ENCODE data around the gene TRIO.

TRIO gene

GRCh38 chr5:14328144-14328543, 185.0 kb downstream of the TRIO start:
- H2BK5ac ChIP-seq (ENCODE audit: low read depth, low read length, poor library complexity), result no peak overlapping the region
- no peak overlapping the region for H3K4ac ChIP-seq (ENCODE audit: low read depth, low read length)
- H3K79me1 ChIP-seq (ENCODE audit: low read length), result no peaks in the 10 kb centered on the region
- DNase-seq, result no peak
- H3K4me3 ChIP-seq (ENCODE audit: low read depth, low read length), result no peak overlapping the region
- H2BK120ac ChIP-seq (ENCODE audit: insufficient read depth, low read length, poor library complexity), result no peak overlapping the region
- no peaks in the 10 kb centered on the region for H3K79me2 ChIP-seq (ENCODE audit: control insufficient read depth, insufficient read depth, low read length, poor library complexity)
- no peak overlapping the region for H4K12ac ChIP-seq (ENCODE audit: low read depth, low read length)
- H4K91ac ChIP-seq (ENCODE audit: low read depth, low read length), result no peak overlapping the region
- H3K23ac ChIP-seq (ENCODE audit: low read length), result no peak overlapping the region
- H4K8ac ChIP-seq (ENCODE audit: low read depth, low read length), result no peak overlapping the region
- H3K4me2 ChIP-seq (ENCODE audit: low read length), result no peak overlapping the region
- no peaks in the 10 kb centered on the region for H3K9me3 ChIP-seq (ENCODE audit: insufficient read depth, low read depth, low read length)
- no CpG with 5 or more reads among the region's 14 CpGs for WGBS (ENCODE audit: extremely low coverage, insufficient coverage, insufficient read length)
- no peak overlapping the region for H2AK5ac ChIP-seq (ENCODE audit: low read length)
- H3K36me3 ChIP-seq (ENCODE audit: control insufficient read depth in 1 of 2, insufficient read depth in 2 of 2, low read length in 2 of 2), result peaks cover 12 to 19% of the 10 kb centered on the region in 2 experiments
- H3K27ac ChIP-seq (ENCODE audit: low read depth, low read length), result no peak overlapping the region
- no peak overlapping the region for H3K9ac ChIP-seq (ENCODE audit: low read length)
- no peak overlapping the region for H2AFZ ChIP-seq (ENCODE audit: insufficient read depth, low read length, poor library complexity)
- no peaks in the 10 kb centered on the region for H3K27me3 ChIP-seq (ENCODE audit: insufficient read depth, low read length)
- no peak overlapping the region for H3K18ac ChIP-seq (ENCODE audit: low read length)
- H2BK12ac ChIP-seq (ENCODE audit: low read length), result no peak overlapping the region
- H3K4me1 ChIP-seq (ENCODE audit: control insufficient read depth in 1 of 2, insufficient read depth in 2 of 2, low read length in 2 of 2), result peaks cover 3 to 6% of the 10 kb centered on the region in 2 experiments
- no peak overlapping the region for H3K14ac ChIP-seq (ENCODE audit: low read length)

GRCh38 chr5:14330291-14330690, 187.1 kb downstream of the TRIO start:
- no peak overlapping the region for H4K12ac ChIP-seq (ENCODE audit: low read depth, low read length)
- H3K4ac ChIP-seq (ENCODE audit: low read depth, low read length), result no peak overlapping the region
- H2BK12ac ChIP-seq (ENCODE audit: low read length), result no peak overlapping the region
- no peak overlapping the region for H3K9ac ChIP-seq (ENCODE audit: low read length)
- no peak overlapping the region for H2BK120ac ChIP-seq (ENCODE audit: insufficient read depth, low read length, poor library complexity)
- no peak overlapping the region for H3K23ac ChIP-seq (ENCODE audit: low read length)
- H2AFZ ChIP-seq (ENCODE audit: insufficient read depth, low read length, poor library complexity), result no peak overlapping the region
- no peak for DNase-seq
- H3K14ac ChIP-seq (ENCODE audit: low read length), result no peak overlapping the region
- H3K36me3 ChIP-seq (ENCODE audit: control insufficient read depth in 1 of 2, insufficient read depth in 2 of 2, low read length in 2 of 2), result peaks cover 16 to 29% of the 10 kb centered on the region in 2 experiments
- no peak overlapping the region for H3K18ac ChIP-seq (ENCODE audit: low read length)
- no peak overlapping the region for H2AK5ac ChIP-seq (ENCODE audit: low read length)
- H4K91ac ChIP-seq (ENCODE audit: low read depth, low read length), result no peak overlapping the region
- H3K9me3 ChIP-seq (ENCODE audit: insufficient read depth, low read depth, low read length), result no peaks in the 10 kb centered on the region
- H3K4me3 ChIP-seq (ENCODE audit: low read depth, low read length), result no peak overlapping the region
- H3K4me2 ChIP-seq (ENCODE audit: low read length), result no peak overlapping the region
- H3K27me3 ChIP-seq (ENCODE audit: insufficient read depth, low read length), result no peaks in the 10 kb centered on the region
- H3K4me1 ChIP-seq (ENCODE audit: control insufficient read depth in 1 of 2, insufficient read depth in 2 of 2, low read length in 2 of 2), result peaks cover 1 to 4% of the 10 kb centered on the region in 2 experiments
- H3K79me2 ChIP-seq (ENCODE audit: control insufficient read depth, insufficient read depth, low read length, poor library complexity), result no peaks in the 10 kb centered on the region
- no peak overlapping the region for H4K8ac ChIP-seq (ENCODE audit: low read depth, low read length)
- no peak overlapping the region for H2BK5ac ChIP-seq (ENCODE audit: low read depth, low read length, poor library complexity)
- H3K27ac ChIP-seq (ENCODE audit: low read depth, low read length), result no peak overlapping the region
- no CpG with 5 or more reads among the region's 2 CpGs for WGBS (ENCODE audit: extremely low coverage, insufficient coverage, insufficient read length)
- H3K79me1 ChIP-seq (ENCODE audit: low read length), result no peaks in the 10 kb centered on the region

GRCh38 chr5:14330729-14331385, 187.7 kb downstream of the TRIO start:
- no peak overlapping the region for H3K4ac ChIP-seq (ENCODE audit: low read depth, low read length)
- no peak for DNase-seq
- H4K91ac ChIP-seq (ENCODE audit: low read depth, low read length), result no peak overlapping the region
- peaks cover 0 to 2% of the 10 kb centered on the region in 2 experiments for H3K4me1 ChIP-seq (ENCODE audit: control insufficient read depth in 1 of 2, insufficient read depth in 2 of 2, low read length in 2 of 2)
- H4K12ac ChIP-seq (ENCODE audit: low read depth, low read length), result no peak overlapping the region
- WGBS (ENCODE audit: extremely low coverage, insufficient coverage, insufficient read length), result no CpG with 5 or more reads among the region's 14 CpGs
- H2BK120ac ChIP-seq (ENCODE audit: insufficient read depth, low read length, poor library complexity), result no peak overlapping the region
- H3K4me3 ChIP-seq (ENCODE audit: low read depth, low read length), result no peak overlapping the region
- H2BK5ac ChIP-seq (ENCODE audit: low read depth, low read length, poor library complexity), result no peak overlapping the region
- H3K9ac ChIP-seq (ENCODE audit: low read length), result no peak overlapping the region
- H3K36me3 ChIP-seq (ENCODE audit: control insufficient read depth in 1 of 2, insufficient read depth in 2 of 2, low read length in 2 of 2), result peaks cover 17 to 30% of the 10 kb centered on the region in 2 experiments
- no peak overlapping the region for H3K14ac ChIP-seq (ENCODE audit: low read length)
- H3K18ac ChIP-seq (ENCODE audit: low read length), result no peak overlapping the region
- no peak overlapping the region for H2BK12ac ChIP-seq (ENCODE audit: low read length)
- no peaks in the 10 kb centered on the region for H3K79me1 ChIP-seq (ENCODE audit: low read length)
- no peaks in the 10 kb centered on the region for H3K79me2 ChIP-seq (ENCODE audit: control insufficient read depth, insufficient read depth, low read length, poor library complexity)
- no peak overlapping the region for H4K8ac ChIP-seq (ENCODE audit: low read depth, low read length)
- H3K27ac ChIP-seq (ENCODE audit: low read depth, low read length), result no peak overlapping the region
- no peaks in the 10 kb centered on the region for H3K9me3 ChIP-seq (ENCODE audit: insufficient read depth, low read depth, low read length)
- no peak overlapping the region for H2AK5ac ChIP-seq (ENCODE audit: low read length)
- no peak overlapping the region for H3K23ac ChIP-seq (ENCODE audit: low read length)
- H3K27me3 ChIP-seq (ENCODE audit: insufficient read depth, low read length), result no peaks in the 10 kb centered on the region
- H3K4me2 ChIP-seq (ENCODE audit: low read length), result no peak overlapping the region
- no peak overlapping the region for H2AFZ ChIP-seq (ENCODE audit: insufficient read depth, low read length, poor library complexity)

GRCh38 chr5:14331386-14331781, 188.2 kb downstream of the TRIO start:
- Histone ChIP-seq H2AFZ (ENCODE audit: insufficient read depth, low read length, poor library complexity) (no peak overlapping the region), H3K23ac (ENCODE audit: low read length) (no peak overlapping the region), H4K91ac (ENCODE audit: low read depth, low read length) (no peak overlapping the region), H3K4me1 (ENCODE audit: control insufficient read depth in 1 of 2, insufficient read depth in 2 of 2, low read length in 2 of 2) (no peaks in the 10 kb centered on the region), H3K9me3 (ENCODE audit: insufficient read depth, low read depth, low read length) (no peaks in the 10 kb centered on the region), H3K4me3 (ENCODE audit: low read depth, low read length) (no peak overlapping the region), H4K12ac (ENCODE audit: low read depth, low read length) (no peak overlapping the region), H3K9ac (ENCODE audit: low read length) (no peak overlapping the region), H3K14ac (ENCODE audit: low read length) (no peak overlapping the region), H3K4me2 (ENCODE audit: low read length) (no peak overlapping the region), H3K27me3 (ENCODE audit: insufficient read depth, low read length) (no peaks in the 10 kb centered on the region), H3K4ac (ENCODE audit: low read depth, low read length) (no peak overlapping the region), H4K8ac (ENCODE audit: low read depth, low read length) (no peak overlapping the region), H3K27ac (ENCODE audit: low read depth, low read length) (no peak overlapping the region), H2BK120ac (ENCODE audit: insufficient read depth, low read length, poor library complexity) (no peak overlapping the region), H3K36me3 (ENCODE audit: control insufficient read depth in 1 of 2, insufficient read depth in 2 of 2, low read length in 2 of 2) (peaks cover 17 to 32% of the 10 kb centered on the region in 2 experiments), H2BK5ac (ENCODE audit: low read depth, low read length, poor library complexity) (no peak overlapping the region), H3K18ac (ENCODE audit: low read length) (no peak overlapping the region), H2BK12ac (ENCODE audit: low read length) (no peak overlapping the region), H3K79me1 (ENCODE audit: low read length) (no peaks in the 10 kb centered on the region), H3K79me2 (ENCODE audit: control insufficient read depth, insufficient read depth, low read length, poor library complexity) (no peaks in the 10 kb centered on the region), H2AK5ac (ENCODE audit: low read length) (no peak overlapping the region)
- no peak for DNase-seq
- no CpG with 5 or more reads among the region's 4 CpGs for WGBS (ENCODE audit: extremely low coverage, insufficient coverage, insufficient read length)

Measured in trophoblast cell (in vitro differentiated cells and primary cell).